Measurements from ENCODE around the gene ENTR1. TPM values are rescaled to one million over a fixed set of nuclear protein-coding genes. Genes with fewer than 3 reads are reported as not detected.

ENTR1 gene
- total RNA-seq, 1 donor from 2014 or later, result 34.9 TPM

- TF ChIP-seq EZH2 (IDR thresholded peaks at IDR 0.05) (no peak), EZH2phosphoT487 (IDR thresholded peaks at IDR 0.05) (no peak), CTCF (IDR thresholded peaks at IDR 0.05) (no peak)
- Histone ChIP-seq H3K4me3 (no peak overlapping the region), H3K4me2 (no peak overlapping the region), H4K20me1 (ENCODE audit: low read depth) (peaks cover 19% of the 10 kb centered on the region), H3K4me1 (no peaks in the 10 kb centered on the region), H3F3A (ENCODE audit: low read depth) (no peaks in the 10 kb centered on the region), H3K79me2 (ENCODE audit: low read depth) (peaks cover 19% of the 10 kb centered on the region), H3K27me3 (no peaks in the 10 kb centered on the region), H3K9ac (no peak overlapping the region), H3K9me3 (ENCODE audit: low read depth) (no peaks in the 10 kb centered on the region), H3K36me3 (no peaks in the 10 kb centered on the region), H3K27ac (no peak overlapping the region), H2AFZ (replicated peaks) (no peak overlapping the region)
- no peaks in the 10 kb centered on the region for H3K9me3 Mint-ChIP-seq
- peaks cover 14% of the 10 kb centered on the region for H3K36me3 Mint-ChIP-seq
- H3K4me3 Mint-ChIP-seq, result no peak overlapping the region
- no peak for DNase-seq (ENCODE audit: low spot score)
- H3K4me1 Mint-ChIP-seq, result peaks cover 12% of the 10 kb centered on the region
- H3K27ac Mint-ChIP-seq, result no peak overlapping the region
- no peaks in the 10 kb centered on the region for H3K27me3 Mint-ChIP-seq (ENCODE audit: insufficient read depth, low read depth)
These were observed 15.9 kb downstream of the ENTR1 start for GRCh38 chr9:136394312-136395019.

- TF ChIP-seq EZH2phosphoT487 (IDR thresholded peaks at IDR 0.05), result no peak
- no peak for TF ChIP-seq CTCF (IDR thresholded peaks at IDR 0.05)
- no peak for TF ChIP-seq EZH2 (IDR thresholded peaks at IDR 0.05)
- Histone ChIP-seq H3K79me2 (ENCODE audit: low read depth) (peaks cover 9% of the 10 kb centered on the region), H3K9me3 (ENCODE audit: low read depth) (no peaks in the 10 kb centered on the region), H3K4me2 (no peak overlapping the region), H3K27ac (no peak overlapping the region), H3K36me3 (no peaks in the 10 kb centered on the region), H3K9ac (no peak overlapping the region), H2AFZ (replicated peaks) (no peak overlapping the region), H3K4me1 (no peaks in the 10 kb centered on the region), H3F3A (ENCODE audit: low read depth) (no peaks in the 10 kb centered on the region), H4K20me1 (ENCODE audit: low read depth) (peaks cover 9% of the 10 kb centered on the region), H3K4me3 (no peak overlapping the region), H3K27me3 (no peaks in the 10 kb centered on the region)
- Mint-ChIP-seq H3K27me3 (ENCODE audit: insufficient read depth, low read depth) (no peaks in the 10 kb centered on the region), H3K4me3 (no peak overlapping the region), H3K36me3 (peaks cover 14% of the 10 kb centered on the region), H3K4me1 (peaks cover 4% of the 10 kb centered on the region), H3K9me3 (no peaks in the 10 kb centered on the region), H3K27ac (no peak overlapping the region)
- no peak for DNase-seq (ENCODE audit: low spot score)
These were observed 16.9 kb downstream of the ENTR1 start for GRCh38 chr9:136393531-136393930.

GRCh38 chr9:136392538-136393449 is 17.6 kb downstream of the ENTR1 start:
- peaks cover 4% of the 10 kb centered on the region for H4K20me1 ChIP-seq (ENCODE audit: low read depth)
- H3K36me3 ChIP-seq, result no peaks in the 10 kb centered on the region
- H3K36me3 Mint-ChIP-seq, result peaks cover 11% of the 10 kb centered on the region
- no peaks in the 10 kb centered on the region for H3F3A ChIP-seq (ENCODE audit: low read depth)
- H3K4me3 Mint-ChIP-seq, result no peak overlapping the region
- no peak overlapping the region for H3K27ac Mint-ChIP-seq
- DNase-seq (ENCODE audit: low spot score), result no peak
- no peaks in the 10 kb centered on the region for H3K27me3 ChIP-seq
- H2AFZ ChIP-seq (replicated peaks), result no peak overlapping the region
- TF ChIP-seq EZH2 (IDR thresholded peaks at IDR 0.05) (no peak), EZH2phosphoT487 (IDR thresholded peaks at IDR 0.05) (no peak)
- no peak overlapping the region for H3K9ac ChIP-seq
- H3K4me3 ChIP-seq, result no peak overlapping the region
- peaks cover 2% of the 10 kb centered on the region for H3K79me2 ChIP-seq (ENCODE audit: low read depth)
- no peak overlapping the region for H3K4me2 ChIP-seq
- H3K9me3 ChIP-seq (ENCODE audit: low read depth), result no peaks in the 10 kb centered on the region
- H3K27me3 Mint-ChIP-seq (ENCODE audit: insufficient read depth, low read depth), result no peaks in the 10 kb centered on the region
- H3K4me1 ChIP-seq, result no peaks in the 10 kb centered on the region
- H3K9me3 Mint-ChIP-seq, result no peaks in the 10 kb centered on the region
- H3K27ac ChIP-seq, result no peak overlapping the region
- H3K4me1 Mint-ChIP-seq, result no peaks in the 10 kb centered on the region
